ENCODE data around the gene ERN1. TPM values are rescaled to one million over a fixed set of nuclear protein-coding genes. Genes with fewer than 3 reads are reported as not detected.

The ERN1 gene
- total and polyA plus RNA-seq, 2 donors (not counting 3 experiments of a cell fraction or from before 2014, with no cell fraction given), result 9.1 to 21.5 TPM

DNA sequence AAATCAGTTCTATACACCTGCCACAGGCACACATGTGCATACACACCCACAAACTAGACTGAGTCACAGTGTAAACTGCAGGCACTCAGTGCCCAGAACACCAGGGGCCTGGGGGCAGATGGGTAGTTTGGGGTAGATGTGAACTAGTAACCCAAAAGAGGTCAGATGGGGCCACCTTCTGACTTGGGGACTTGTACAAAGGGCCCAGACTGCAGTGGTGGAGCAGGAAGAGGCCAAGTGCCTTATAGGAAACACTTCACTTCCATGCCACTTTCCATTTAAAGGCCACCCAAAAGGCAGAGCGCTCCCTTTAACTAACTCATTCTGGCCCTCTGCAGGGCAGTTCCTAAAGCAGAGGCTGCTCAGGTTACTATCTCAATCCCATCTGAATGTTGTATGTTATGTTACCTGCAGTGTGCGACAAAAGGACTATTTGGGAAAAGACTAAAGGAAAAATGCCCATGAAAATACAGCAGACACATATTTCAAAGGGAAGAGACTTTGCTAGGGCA, 27.8 kb upstream of the ERN1 start:
- Histone ChIP-seq H3K4me3 (replicated peaks in 1 of 3; ENCODE audit: insufficient read depth in 1 of 3, low read depth in 1 of 3, low read length in 3 of 3) (no peak overlapping the region), H2AFZ (ENCODE audit: low read depth, low read length) (no peak overlapping the region), H3K9ac (replicated peaks; ENCODE audit: extremely low read depth, insufficient read depth, low read length) (no peak overlapping the region), H3K27me3 (ENCODE audit: control insufficient read depth in 2 of 2, insufficient read depth in 2 of 2, low read length in 2 of 2) (no peaks in the 10 kb centered on the region), H4K20me1 (replicated peaks; ENCODE audit: control insufficient read depth, extremely low read depth, insufficient read depth, low read length) (no peaks in the 10 kb centered on the region), H3K36me3 (ENCODE audit: control insufficient read depth in 2 of 2, extremely low read depth in 1 of 2, insufficient read depth in 2 of 2, low read length in 2 of 2) (no peaks in the 10 kb centered on the region), H3K79me2 (ENCODE audit: control insufficient read depth, insufficient read depth, low read length) (no peaks in the 10 kb centered on the region), H3K4me2 (ENCODE audit: insufficient read depth, low read length) (no peak overlapping the region), H3K9me3 (replicated peaks; ENCODE audit: control insufficient read depth, insufficient read depth, low read length) (no peaks in the 10 kb centered on the region), H3K4me1 (ENCODE audit: control insufficient read depth, extremely low read depth, insufficient read depth, low read length) (peaks cover 12% of the 10 kb centered on the region), H3K9me1 (replicated peaks; ENCODE audit: control insufficient read depth, extremely low read depth, insufficient read depth, low read length) (no peaks in the 10 kb centered on the region), H3K27ac (ENCODE audit: insufficient read depth, low read depth, low read length) (no peak overlapping the region)
- ChIA-PET POLR2A (no interaction called here), CTCF (no interaction called here)
- dilution Hi-C loops (cut with MboI; ENCODE audit: extremely low pct_ligation_motif_present, low sequenced_read_pairs), result no loop called here
- DNase-seq (ENCODE audit: low read depth, low spot score) (no peak), FAIRE-seq (no peak)
- no TSS peak for BruUV-seq (replicated peaks)
- intact Hi-C loops (cut with micrococcal nuclease), result no loop called here
- TF ChIP-seq, protein P1, sequence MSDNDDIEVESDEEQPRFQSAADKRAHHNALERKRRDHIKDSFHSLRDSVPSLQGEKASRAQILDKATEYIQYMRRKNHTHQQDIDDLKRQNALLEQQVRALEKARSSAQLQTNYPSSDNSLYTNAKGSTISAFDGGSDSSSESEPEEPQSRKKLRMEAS (IDR thresholded peaks at IDR 0.05; ENCODE audit: insufficient read depth, insufficient read length), result no peak
- no peak for TF ChIP-seq JUN (IDR thresholded peaks at IDR 0.05; ENCODE audit: borderline replicate concordance, insufficient read depth, insufficient read length, low read depth)
- TF ChIP-seq POLR2A (IDR thresholded peaks at IDR 0.05; ENCODE audit: low read depth, low read length), result no peak
- TF ChIP-seq, protein P2, sequence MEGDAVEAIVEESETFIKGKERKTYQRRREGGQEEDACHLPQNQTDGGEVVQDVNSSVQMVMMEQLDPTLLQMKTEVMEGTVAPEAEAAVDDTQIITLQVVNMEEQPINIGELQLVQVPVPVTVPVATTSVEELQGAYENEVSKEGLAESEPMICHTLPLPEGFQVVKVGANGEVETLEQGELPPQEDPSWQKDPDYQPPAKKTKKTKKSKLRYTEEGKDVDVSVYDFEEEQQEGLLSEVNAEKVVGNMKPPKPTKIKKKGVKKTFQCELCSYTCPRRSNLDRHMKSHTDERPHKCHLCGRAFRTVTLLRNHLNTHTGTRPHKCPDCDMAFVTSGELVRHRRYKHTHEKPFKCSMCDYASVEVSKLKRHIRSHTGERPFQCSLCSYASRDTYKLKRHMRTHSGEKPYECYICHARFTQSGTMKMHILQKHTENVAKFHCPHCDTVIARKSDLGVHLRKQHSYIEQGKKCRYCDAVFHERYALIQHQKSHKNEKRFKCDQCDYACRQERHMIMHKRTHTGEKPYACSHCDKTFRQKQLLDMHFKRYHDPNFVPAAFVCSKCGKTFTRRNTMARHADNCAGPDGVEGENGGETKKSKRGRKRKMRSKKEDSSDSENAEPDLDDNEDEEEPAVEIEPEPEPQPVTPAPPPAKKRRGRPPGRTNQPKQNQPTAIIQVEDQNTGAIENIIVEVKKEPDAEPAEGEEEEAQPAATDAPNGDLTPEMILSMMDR (IDR thresholded peaks at IDR 0.05; ENCODE audit: extremely low read depth in 1 of 2, insufficient read depth in 1 of 2, low read depth in 1 of 2, low read length in 2 of 2), result no peak
- no peak for TF ChIP-seq POLR2AphosphoS5 (IDR thresholded peaks at IDR 0.05; ENCODE audit: insufficient read depth, low read depth, low read length)
- TF ChIP-seq FOS (IDR thresholded peaks at IDR 0.05; ENCODE audit: borderline replicate concordance, insufficient read depth, low read length), result no peak
- no peak for TF ChIP-seq MYC (IDR thresholded peaks at IDR 0.05; ENCODE audit: low read depth, low read length)
- TF ChIP-seq EZH2 (IDR thresholded peaks at IDR 0.05; ENCODE audit: borderline replicate concordance, low read depth, low read length, severe bottlenecking), result no peak
- TF ChIP-seq GATA2 (IDR thresholded peaks at IDR 0.05; ENCODE audit: insufficient read depth, insufficient read length, low read depth, low read length), result no peak
